Neural crest cell (in vitro differentiated cells): ENCODE results near the gene NKAIN2. TPM values are rescaled to one million over a fixed set of nuclear protein-coding genes. Genes with fewer than 3 reads are reported as not detected.
"Not testable (repeated sequence)": the region's sequence is repeated elsewhere in the genome, so short reads cannot be mapped to it uniquely, and the experiment has no call there.

Experiments
- DNase-seq: peaks from one replicate; pipeline ENCODE4 v3.0.0; 2021; ENCODE audit warnings: low read depth, mixed read lengths, low spot score
- H3K27ac Mint-ChIP-seq: one replicate; pipeline ENCODE4 v1.8.0; 2021; ENCODE audit warnings: mild to moderate bottlenecking, mixed read lengths; ENCODE audit not compliant: unreplicated experiment
- H3K27me3 Mint-ChIP-seq: 2 replicates; pipeline ENCODE4 v1.8.0; 2021; ENCODE audit warnings: low read depth, mild to moderate bottlenecking, mixed read lengths
- H3K36me3 Mint-ChIP-seq: 2 replicates; pipeline ENCODE4 v1.8.0; 2021; ENCODE audit warnings: low read depth, mild to moderate bottlenecking, mixed read lengths
- H3K4me1 Mint-ChIP-seq: 2 replicates; pipeline ENCODE4 v1.8.0; 2021; ENCODE audit warnings: mixed read lengths
- H3K4me3 Mint-ChIP-seq: one replicate; pipeline ENCODE4 v1.8.0; 2021; ENCODE audit warnings: mild to moderate bottlenecking, mixed read lengths
- H3K9me3 Mint-ChIP-seq: 2 replicates; pipeline ENCODE4 v1.8.0; 2021; ENCODE audit warnings: mixed read lengths
- CTCF ChIP-seq: fragments of 200-600 bp; sonication (generic); conservative IDR thresholded peaks from 2 replicates; pipeline ENCODE4 v1.5.0; 2021; ENCODE audit warnings: antibody characterized with exemption, mild to moderate bottlenecking
- total RNA-seq: library from RNA; stranded (reverse); gene quantifications from 2 replicates; pipeline ENCODE4 v1.2.1, GENCODE V29; 2021

NKAIN2 gene
- total RNA-seq, 1 donor from 2014 or later, result 1.1 TPM

GRCh38 chr6:123909989-123910388 lies 106.3 kb downstream of the NKAIN2 start:
- no peak overlapping the region for H3K27ac Mint-ChIP-seq

GRCh38 chr6:123913863-123914262 lies 110.2 kb downstream of the NKAIN2 start:
- Mint-ChIP-seq H3K27ac (no peak overlapping the region), H3K4me1 (no peaks in the 10 kb centered on the region), H3K27me3 (peaks cover 17% of the 10 kb centered on the region), H3K9me3 (no peaks in the 10 kb centered on the region), H3K36me3 (no peaks in the 10 kb centered on the region), H3K4me3 (no peak overlapping the region)
- no peak for TF ChIP-seq CTCF
- DNase-seq, result no peak

More at GRCh38 chr6:123909989-123910388, 106.3 kb downstream of the NKAIN2 start:
- no peak for TF ChIP-seq CTCF
- Mint-ChIP-seq H3K36me3 (no peaks in the 10 kb centered on the region), H3K9me3 (no peaks in the 10 kb centered on the region), H3K27me3 (peaks cover 8% of the 10 kb centered on the region), H3K4me3 (no peak overlapping the region), H3K4me1 (no peaks in the 10 kb centered on the region)
- DNase-seq, result no peak

GRCh38 chr6:123923379-123923778 lies 119.7 kb downstream of the NKAIN2 start:
- not testable (repeated sequence) for H3K27ac Mint-ChIP-seq, H3K27me3 Mint-ChIP-seq, H3K4me3 Mint-ChIP-seq, H3K9me3 Mint-ChIP-seq, H3K4me1 Mint-ChIP-seq, DNase-seq, H3K36me3 Mint-ChIP-seq

GRCh38 chr6:123925350-123925749 lies 121.7 kb downstream of the NKAIN2 start:
- H3K36me3 Mint-ChIP-seq, result no peaks in the 10 kb centered on the region
- H3K27ac Mint-ChIP-seq, result no peak overlapping the region
- DNase-seq, result no peak
- H3K4me1 Mint-ChIP-seq, result peaks cover 3% of the 10 kb centered on the region
- H3K9me3 Mint-ChIP-seq, result peaks cover 3% of the 10 kb centered on the region
- H3K4me3 Mint-ChIP-seq, result no peak overlapping the region
- H3K27me3 Mint-ChIP-seq, result peaks cover 2% of the 10 kb centered on the region
- no peak for TF ChIP-seq CTCF

GRCh38 chr6:123925842-123926399 lies 122.3 kb downstream of the NKAIN2 start:
- Mint-ChIP-seq H3K27ac (no peak overlapping the region), H3K27me3 (peaks cover 2% of the 10 kb centered on the region), H3K9me3 (peaks cover 3% of the 10 kb centered on the region), H3K36me3 (no peaks in the 10 kb centered on the region), H3K4me1 (peaks cover 3% of the 10 kb centered on the region), H3K4me3 (no peak overlapping the region)
- no peak for TF ChIP-seq CTCF
- no peak for DNase-seq

GRCh38 chr6:123928529-123928928 lies 124.9 kb downstream of the NKAIN2 start:
- Mint-ChIP-seq H3K9me3 (peaks cover 3% of the 10 kb centered on the region), H3K36me3 (no peaks in the 10 kb centered on the region), H3K27me3 (peaks cover 2% of the 10 kb centered on the region), H3K4me1 (peaks cover 3% of the 10 kb centered on the region), H3K27ac (no peak overlapping the region), H3K4me3 (no peak overlapping the region)
- no peak for DNase-seq
- TF ChIP-seq CTCF, result no peak
